Liver (tissue), 9 donors: ENCODE data around the gene AGPAT4. TPM values are rescaled to one million over a fixed set of nuclear protein-coding genes. Genes with fewer than 3 reads are reported as not detected.

Source experiments
- DNase-seq: peaks from one replicate; pipeline ENCODE4 v3.0.0-alpha.2; 2017; ENCODE audit warnings: low spot score
- H3K27ac ChIP-seq, 2 donors: one replicate each; pipeline ENCODE4 v1.7.0; 2013; ENCODE audit warnings: inconsistent platforms in 2 of 2, low read length in 2 of 2, control low read depth in 1 of 2, low read depth in 1 of 2, mild to moderate bottlenecking in 1 of 2
- H3K27me3 ChIP-seq, 4 donors: one replicate each; pipeline versions ENCODE4 v1.6.1 to v1.7.0; 2013; ENCODE audit warnings: low read length in 3 of 4, inconsistent platforms in 1 of 4, mild to moderate bottlenecking in 1 of 4, moderate library complexity in 1 of 4; ENCODE audit not compliant: control insufficient read depth in 4 of 4, insufficient read depth in 4 of 4
- H3K36me3 ChIP-seq, 4 donors: one replicate each; pipeline versions ENCODE4 v1.6.1 to v1.7.0; 2013; ENCODE audit warnings: low read length in 3 of 4, mild to moderate bottlenecking in 3 of 4, low read depth in 1 of 4, moderate library complexity in 1 of 4; ENCODE audit not compliant: control insufficient read depth in 4 of 4, insufficient read depth in 3 of 4
- H3K4me1 ChIP-seq, 4 donors: one replicate each; pipeline versions ENCODE4 v1.6.1 to v1.7.0; 2013; ENCODE audit warnings: low read length in 3 of 4, mild to moderate bottlenecking in 3 of 4, moderate library complexity in 1 of 4; ENCODE audit not compliant: control insufficient read depth in 4 of 4, insufficient read depth in 4 of 4
- H3K4me3 ChIP-seq, 3 donors: one replicate each; pipeline versions ENCODE4 v1.6.1 to v1.7.0; 2013; ENCODE audit warnings: low read length in 3 of 3, control low read depth in 1 of 3, low read depth in 1 of 3, mild to moderate bottlenecking in 1 of 3
- H3K9ac ChIP-seq, 2 donors: one replicate each; pipeline ENCODE4 v1.7.0; 2013; ENCODE audit warnings: low read length in 2 of 2, mild to moderate bottlenecking in 2 of 2, moderate library complexity in 2 of 2, control low read depth in 1 of 2, low read depth in 1 of 2
- H3K9me3 ChIP-seq, 4 donors: one replicate each; pipeline versions ENCODE4 v1.6.1 to v1.7.0; 2013; ENCODE audit warnings: low read length in 3 of 4; ENCODE audit not compliant: control insufficient read depth in 4 of 4
- ATF3 ChIP-seq: IDR thresholded peaks from 2 replicates; pipeline ENCODE4 v1.6.1; 2016; ENCODE audit warnings: antibody characterized with exemption
- EGR1 ChIP-seq, 2 donors: IDR thresholded peaks; 2 replicates each; pipeline ENCODE4 v1.6.1; 2016 to 2018; ENCODE audit warnings: antibody characterized with exemption in 2 of 2, low read depth in 2 of 2
- FOXA1 ChIP-seq: IDR thresholded peaks from 2 replicates; pipeline ENCODE4 v1.6.1; 2016; ENCODE audit warnings: antibody characterized with exemption
- FOXA2 ChIP-seq: IDR thresholded peaks from 2 replicates; pipeline ENCODE4 v1.6.1; 2016; ENCODE audit warnings: antibody characterized with exemption
- HNF4A ChIP-seq, 2 donors: conservative IDR thresholded peaks; 2 replicates each; pipeline ENCODE4 v1.6.1; 2016; ENCODE audit warnings: antibody characterized with exemption in 2 of 2, mild to moderate bottlenecking in 2 of 2
- HNF4G ChIP-seq: IDR thresholded peaks from 2 replicates; pipeline ENCODE4 v1.6.1; 2016; ENCODE audit warnings: antibody characterized with exemption
- JUND ChIP-seq, 2 donors: IDR thresholded peaks; 2 replicates each; pipeline ENCODE4 v1.6.1; 2016; ENCODE audit warnings: antibody characterized with exemption in 2 of 2
- MAX ChIP-seq: IDR thresholded peaks from 2 replicates; pipeline ENCODE4 v1.6.1; 2016; ENCODE audit warnings: antibody characterized with exemption
- NR2F2 ChIP-seq: IDR thresholded peaks from 2 replicates; pipeline ENCODE4 v1.6.1; 2016; ENCODE audit warnings: antibody characterized with exemption
- REST ChIP-seq: IDR thresholded peaks from 2 replicates; pipeline ENCODE4 v1.6.1; 2016; ENCODE audit warnings: antibody characterized with exemption, mild to moderate bottlenecking
- TAF1 ChIP-seq: conservative IDR thresholded peaks from 2 replicates; pipeline ENCODE4 v1.6.1; 2016; ENCODE audit warnings: antibody characterized with exemption, mild to moderate bottlenecking
- YY1 ChIP-seq: IDR thresholded peaks from 2 replicates; pipeline ENCODE4 v1.6.1; 2016; ENCODE audit warnings: antibody characterized with exemption, mild to moderate bottlenecking
- ZBTB33 ChIP-seq: IDR thresholded peaks from 2 replicates; pipeline ENCODE4 v1.6.1; 2016; ENCODE audit warnings: antibody characterized with exemption
- WGBS: extraction: QIAGEN DNeasy Blood & Tissue Kit; methylation state at CpG from one replicate; pipeline ENCODE4 v1.1.7; 2013; 5-methylcytosine and 5-hydroxymethylcytosine counted together
- polyA plus RNA-seq, 2 donors: library from polyadenylated mRNA; stranded (reverse) in 1 of 2; unstranded in 1 of 2; fragments of 200-250 nt in 1 of 2; fragments of >200 nt in 1 of 2; fragmentation: Nextera tagmentation in 1 of 2; extraction: Ambion mirVana in 1 of 2; gene quantifications; one replicate each; pipeline versions ENCODE4 v1.2.1 to v1.2.3, GENCODE V29; 2013 to 2015
- total RNA-seq, 2 donors: library from RNA; depleted of rRNA; stranded (reverse); fragments of >200 nt; gene quantifications; one replicate each; pipeline ENCODE4 v1.2.3, GENCODE V29; 2014
- donor health status: healthy.
- donor health status: healthy.
- donor health status: healthy.
- donor health status: healthy.
- donor health status: healthy.

Gene AGPAT4
- total and polyA plus RNA-seq, 4 donors = 0.44 to 17.5 (median 0.69) TPM

GRCh38 chr6:161198783-161199460 lies 74.9 kb downstream of the AGPAT4 start:
- H3K27ac ChIP-seq = no peak overlapping the region
- H3K4me3 ChIP-seq = no peak overlapping the region
- H3K27me3 ChIP-seq = no peaks in the 10 kb centered on the region
- DNase-seq = no peak
- whole genome bisulfite sequencing = 90% methylated on average over 9 of the region's 9 CpGs
- H3K9ac ChIP-seq = no peak overlapping the region
- no peaks in the 10 kb centered on the region for H3K9me3 ChIP-seq
- TF ChIP-seq ZBTB33 (no peak), HNF4G (no peak), ATF3 (no peak), MAX (no peak), TAF1 (no peak), JUND (IDR thresholded peaks at IDR 0.05) (no peak), FOXA2 (no peak), FOXA1 (no peak), YY1 (no peak), EGR1 (IDR thresholded peaks at IDR 0.05; ENCODE audit: low read depth in 2 of 2) (no peak), NR2F2 (no peak)
- H3K4me1 ChIP-seq = no peaks in the 10 kb centered on the region
- H3K36me3 ChIP-seq = no peaks in the 10 kb centered on the region

- Histone ChIP-seq H3K9me3 (no peaks in the 10 kb centered on the region), H3K27ac (no peak overlapping the region), H3K36me3 (no peaks in the 10 kb centered on the region), H3K4me1 (no peaks in the 10 kb centered on the region), H3K27me3 (no peaks in the 10 kb centered on the region), H3K9ac (no peak overlapping the region), H3K4me3 (no peak overlapping the region)
- TF ChIP-seq TAF1 = no peak
- no peak for DNase-seq
- WGBS = 80% methylated on average over 4 of the region's 4 CpGs
Measured at GRCh38 chr6:161198176-161198575, 75.7 kb downstream of the AGPAT4 start.

GRCh38 chr6:161195386-161195785 lies 78.5 kb downstream of the AGPAT4 start:
- Histone ChIP-seq H3K4me1 (no peaks in the 10 kb centered on the region), H3K9me3 (no peaks in the 10 kb centered on the region), H3K27me3 (no peaks in the 10 kb centered on the region), H3K27ac (no peak overlapping the region), H3K9ac (no peak overlapping the region), H3K36me3 (no peaks in the 10 kb centered on the region), H3K4me3 (no peak overlapping the region)
- no peak for DNase-seq
- TF ChIP-seq HNF4A (conservative IDR thresholded peaks at IDR 0.05) (no peak), FOXA2 (no peak), REST (no peak), FOXA1 (no peak), EGR1 (IDR thresholded peaks at IDR 0.05; ENCODE audit: low read depth in 2 of 2) (no peak), TAF1 (no peak)
- 90% methylated on average over 4 of the region's 4 CpGs for WGBS
